SK-N-MC (cell line): Measurements from ENCODE around the gene ADTRP.

Experiments used
- EZH2 ChIP-seq: fragments of 200-600 bp; sonication (generic); IDR thresholded peaks from one replicate; pipeline ENCODE4 v1.6.1; 2017; ENCODE audit warnings: antibody characterized with exemption
- FOXP2 ChIP-seq: optimal IDR thresholded peaks from 2 replicates; pipeline ENCODE3; 2011; ENCODE audit warnings: mild to moderate bottlenecking, moderate library complexity; ENCODE audit not compliant: insufficient read depth; ENCODE audit errors: extremely low read length, control extremely low read depth
- POLR2AphosphoS5 ChIP-seq: IDR thresholded peaks from 2 replicates; pipeline ENCODE4 v1.6.1; 2012; ENCODE audit warnings: mild to moderate bottlenecking, low read depth, low read length, borderline replicate concordance

- no peak for TF ChIP-seq POLR2AphosphoS5
- TF ChIP-seq EZH2: no peak
- TF ChIP-seq FOXP2: no peak
Observed at GRCh38 chr6:11766589-11767450, 11.8 kb downstream of the ADTRP start.
